Measurements from ENCODE around the gene THAP11. TPM values are rescaled to one million over a fixed set of nuclear protein-coding genes. Genes with fewer than 3 reads are reported as not detected.

Gene THAP11
- total RNA-seq: 46.2 and 46.7 TPM in 2 replicates
- long read RNA-seq, transcript THAP11-201 (1 exons, 2,114 nt): major isoform, 5 of 5 reads
- long read RNA-seq, partial matches to known transcripts: 0 of 5 reads
- long read RNA-seq, other reads (novel, unspliced or antisense): 0 of 5 reads

DNA sequence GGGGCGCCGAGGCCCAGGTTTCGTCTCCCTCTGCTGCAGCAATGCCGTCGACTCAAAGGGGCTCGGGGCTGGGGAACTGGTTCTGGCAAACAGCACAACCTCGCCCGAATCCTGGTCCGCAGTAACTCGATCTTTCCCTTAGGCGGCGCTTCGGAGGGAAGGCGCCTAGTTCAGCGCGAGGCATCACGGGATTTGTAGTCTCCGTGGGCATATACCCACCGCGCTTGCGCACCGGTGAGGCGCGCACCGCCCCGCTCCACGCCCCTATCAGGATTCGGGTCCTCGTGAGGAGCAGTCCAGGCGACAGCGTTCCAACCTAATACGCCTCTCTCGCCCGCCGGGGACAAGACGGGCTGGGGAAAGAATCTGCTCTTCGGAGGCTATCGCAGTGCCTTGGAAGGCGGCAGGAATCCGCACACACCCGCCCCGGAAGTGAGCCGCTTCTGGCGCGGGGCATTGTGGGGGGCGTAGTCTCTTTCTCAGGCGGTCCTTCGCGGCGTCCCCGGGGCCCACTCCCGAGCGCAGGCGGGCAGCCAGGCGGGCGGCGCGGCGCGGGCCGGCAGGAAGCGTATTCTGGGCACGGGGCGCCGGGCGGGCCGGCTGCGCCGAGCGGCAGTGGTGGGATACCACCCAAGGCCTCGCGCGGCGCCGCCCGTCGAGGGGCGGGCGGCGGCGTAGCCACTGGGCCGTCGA lies at the start of gene THAP11:
THAP11 (plus strand) TSS at position 505 of the 693 bp plus-strand sequence. CDS start 235 bp downstream, outside the sequence.
- peak; percentile 98 for DNase-seq (ENCODE audit: low read depth, low spot score)
- TF ChIP-seq, protein P1, sequence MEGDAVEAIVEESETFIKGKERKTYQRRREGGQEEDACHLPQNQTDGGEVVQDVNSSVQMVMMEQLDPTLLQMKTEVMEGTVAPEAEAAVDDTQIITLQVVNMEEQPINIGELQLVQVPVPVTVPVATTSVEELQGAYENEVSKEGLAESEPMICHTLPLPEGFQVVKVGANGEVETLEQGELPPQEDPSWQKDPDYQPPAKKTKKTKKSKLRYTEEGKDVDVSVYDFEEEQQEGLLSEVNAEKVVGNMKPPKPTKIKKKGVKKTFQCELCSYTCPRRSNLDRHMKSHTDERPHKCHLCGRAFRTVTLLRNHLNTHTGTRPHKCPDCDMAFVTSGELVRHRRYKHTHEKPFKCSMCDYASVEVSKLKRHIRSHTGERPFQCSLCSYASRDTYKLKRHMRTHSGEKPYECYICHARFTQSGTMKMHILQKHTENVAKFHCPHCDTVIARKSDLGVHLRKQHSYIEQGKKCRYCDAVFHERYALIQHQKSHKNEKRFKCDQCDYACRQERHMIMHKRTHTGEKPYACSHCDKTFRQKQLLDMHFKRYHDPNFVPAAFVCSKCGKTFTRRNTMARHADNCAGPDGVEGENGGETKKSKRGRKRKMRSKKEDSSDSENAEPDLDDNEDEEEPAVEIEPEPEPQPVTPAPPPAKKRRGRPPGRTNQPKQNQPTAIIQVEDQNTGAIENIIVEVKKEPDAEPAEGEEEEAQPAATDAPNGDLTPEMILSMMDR (conservative IDR thresholded peaks at IDR 0.05): peak; percentile 76
- Mint-ChIP-seq H3K4me1 (peaks cover 42% of the 10 kb centered on the region), H3K27ac (ENCODE audit: unreplicated experiment) (peak within 1 kb of the TSS; percentile 98), H3K36me3 (ENCODE audit: low read depth) (no peaks in the 10 kb centered on the region), H3K27me3 (ENCODE audit: low read depth) (no peaks in the 10 kb centered on the region), H3K4me3 (peak within 1 kb of the TSS; percentile 97), H3K9me3 (no peaks in the 10 kb centered on the region)

DNA sequence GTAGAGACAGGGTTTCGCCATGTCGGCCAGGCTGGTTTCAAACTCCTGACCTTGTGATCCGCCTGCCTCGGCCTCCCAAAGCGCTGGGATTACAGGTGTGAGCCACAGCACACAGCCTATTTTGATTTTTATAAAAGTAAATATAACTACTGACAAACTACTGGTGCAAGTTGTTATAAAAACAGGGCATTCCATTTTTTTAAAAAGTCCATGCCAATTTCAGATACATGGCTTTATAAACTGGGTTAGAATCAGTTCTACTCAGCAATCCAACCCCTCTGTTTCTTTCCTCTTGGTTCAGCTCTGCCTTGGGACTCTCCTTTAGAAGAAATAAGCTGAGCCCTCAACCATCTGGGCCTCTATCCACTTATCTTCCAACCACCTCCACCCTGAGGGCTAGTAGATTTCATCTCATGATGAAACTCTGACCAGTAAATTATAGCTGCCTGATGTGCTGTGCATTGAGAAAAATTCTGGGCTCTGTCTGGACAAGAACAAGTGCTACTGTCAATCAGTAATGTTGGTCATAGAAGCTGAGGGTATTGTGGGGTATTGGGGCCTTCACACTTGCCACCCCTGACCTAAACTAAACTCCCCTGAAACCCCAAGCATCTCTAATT lies 45.9 kb upstream of the THAP11 start:
- Mint-ChIP-seq H3K4me3 (no peak overlapping the region), H3K4me1 (peaks cover 3% of the 10 kb centered on the region), H3K27me3 (ENCODE audit: low read depth) (no peaks in the 10 kb centered on the region), H3K9me3 (no peaks in the 10 kb centered on the region), H3K27ac (ENCODE audit: unreplicated experiment) (peak overlapping the region; percentile 59), H3K36me3 (ENCODE audit: low read depth) (peaks cover 8% of the 10 kb centered on the region)
- TF ChIP-seq, protein P1 (conservative IDR thresholded peaks at IDR 0.05): no peak
- no peak for DNase-seq (ENCODE audit: low read depth, low spot score)

DNA sequence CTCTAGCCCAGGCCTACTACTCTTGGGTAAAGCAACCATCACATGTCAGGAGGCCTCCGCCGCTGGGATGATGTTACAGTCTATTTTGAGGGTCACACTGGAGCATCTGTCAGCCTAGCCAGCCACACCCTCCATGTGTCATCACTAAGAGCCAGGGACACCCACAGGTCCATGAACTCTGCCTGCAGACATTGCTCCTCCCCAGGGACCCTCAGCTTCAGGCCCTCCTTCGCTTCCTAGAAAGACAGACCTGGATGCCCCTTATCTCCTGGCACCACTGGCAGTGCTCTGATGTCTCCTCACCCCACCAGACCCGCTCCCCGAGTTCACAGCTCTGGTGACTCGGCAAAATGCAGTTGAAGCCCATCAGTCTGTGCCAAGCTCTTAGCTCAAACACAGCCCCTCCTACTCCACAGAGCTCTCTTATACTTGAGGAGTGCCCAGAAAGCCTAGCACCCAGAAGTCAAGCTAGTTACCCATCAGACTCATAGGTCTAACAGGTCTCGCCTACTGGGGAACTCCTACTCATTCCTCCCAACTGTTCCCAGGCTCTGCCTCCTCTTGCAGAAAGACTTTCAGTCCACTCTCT lies 41.7 kb upstream of the THAP11 start:
- Mint-ChIP-seq H3K9me3 (no peaks in the 10 kb centered on the region), H3K36me3 (ENCODE audit: low read depth) (peaks cover 8% of the 10 kb centered on the region), H3K4me1 (peaks cover 11% of the 10 kb centered on the region), H3K27me3 (ENCODE audit: low read depth) (no peaks in the 10 kb centered on the region), H3K4me3 (peak overlapping the region; percentile 18), H3K27ac (ENCODE audit: unreplicated experiment) (no peak overlapping the region)
- no peak for DNase-seq (ENCODE audit: low read depth, low spot score)
- TF ChIP-seq, protein P1 (conservative IDR thresholded peaks at IDR 0.05): no peak

DNA sequence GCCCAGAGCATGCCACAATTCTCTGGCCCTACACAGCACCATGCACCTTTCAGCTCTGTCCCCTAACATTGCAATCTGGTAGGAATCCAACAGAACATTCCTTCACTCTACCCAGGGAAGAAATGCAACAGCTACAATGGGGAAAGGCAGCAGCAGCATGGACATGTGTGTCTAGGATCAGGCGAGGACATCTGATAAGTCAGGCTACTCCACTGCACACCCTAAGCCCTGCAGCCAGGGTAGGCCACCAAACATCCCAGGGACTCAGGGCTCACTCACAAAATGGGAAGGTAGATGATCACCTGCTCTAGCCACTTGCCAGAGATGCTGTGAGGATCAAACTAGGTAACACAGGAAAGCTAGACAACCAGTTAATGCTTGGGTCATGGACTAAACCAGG lies 40.9 kb upstream of the THAP11 start:
- no peak overlapping the region for H3K4me3 Mint-ChIP-seq
- H3K9me3 Mint-ChIP-seq: no peaks in the 10 kb centered on the region
- no peaks in the 10 kb centered on the region for H3K27me3 Mint-ChIP-seq (ENCODE audit: low read depth)
- H3K27ac Mint-ChIP-seq (ENCODE audit: unreplicated experiment): no peak overlapping the region
- DNase-seq (ENCODE audit: low read depth, low spot score): no peak
- H3K4me1 Mint-ChIP-seq: peaks cover 15% of the 10 kb centered on the region
- peaks cover 8% of the 10 kb centered on the region for H3K36me3 Mint-ChIP-seq (ENCODE audit: low read depth)
- TF ChIP-seq, protein P1 (conservative IDR thresholded peaks at IDR 0.05): no peak

DNA sequence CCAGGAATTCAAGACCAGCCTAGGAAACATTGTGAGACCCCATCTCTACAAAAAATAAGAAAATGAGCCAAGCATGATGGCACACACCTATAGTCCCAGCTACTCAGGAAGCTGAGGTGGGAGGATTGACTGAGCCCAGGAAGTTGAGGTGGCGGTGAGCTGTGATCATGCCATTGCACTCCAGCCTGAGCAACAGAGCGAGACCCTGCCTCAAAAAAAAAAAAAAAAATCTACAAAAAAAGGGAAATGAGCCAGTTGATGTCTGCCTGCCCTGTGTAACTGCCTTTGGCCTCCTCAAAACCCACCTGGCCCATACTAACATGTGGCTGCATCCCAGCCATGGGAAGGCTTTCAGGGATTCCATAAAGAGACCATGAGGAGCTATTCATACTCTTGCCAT lies 40.2 kb upstream of the THAP11 start:
- Mint-ChIP-seq H3K4me3 (no peak overlapping the region), H3K9me3 (no peaks in the 10 kb centered on the region), H3K27ac (ENCODE audit: unreplicated experiment) (no peak overlapping the region), H3K27me3 (ENCODE audit: low read depth) (no peaks in the 10 kb centered on the region), H3K4me1 (peaks cover 18% of the 10 kb centered on the region), H3K36me3 (ENCODE audit: low read depth) (peaks cover 4% of the 10 kb centered on the region)
- TF ChIP-seq, protein P1 (conservative IDR thresholded peaks at IDR 0.05): no peak
- no peak for DNase-seq (ENCODE audit: low read depth, low spot score)

Data from neural crest cell (in vitro differentiated cells).